H1 (cell line): ENCODE data around the gene NANOS3. TPM values are rescaled to one million over a fixed set of nuclear protein-coding genes. Genes with fewer than 3 reads are reported as not detected.

Source experiments
- BRCA1 ChIP-seq: IDR thresholded peaks from 2 replicates; pipeline ENCODE4 v1.6.1; 2012; ENCODE audit warnings: low read depth, low read length, improper control_type of control experiment
- HDAC2 ChIP-seq, 2 experiments: fragments of 300-600 bp in 1 of 2; sonication (generic) in 1 of 2; IDR thresholded peaks; 2 replicates each; pipeline ENCODE4 v1.6.1; 2011 to 2012; ENCODE audit warnings: low read depth in 2 of 2, low read length in 2 of 2, mild to moderate bottlenecking in 2 of 2, moderate library complexity in 2 of 2, borderline replicate concordance in 1 of 2, inconsistent platforms in 1 of 2
- POU5F1 ChIP-seq: IDR thresholded peaks from 2 replicates; pipeline ENCODE4 v1.6.1; 2011; ENCODE audit warnings: low read depth, mild to moderate bottlenecking, low read length, moderate library complexity
- RXRA ChIP-seq: IDR thresholded peaks from 2 replicates; pipeline ENCODE4 v1.6.1; 2011; ENCODE audit warnings: low read depth, mild to moderate bottlenecking, low read length, moderate library complexity; ENCODE audit not compliant: insufficient read depth
- polyA plus RNA-seq, 7 experiments: library from polyadenylated mRNA; depleted of rRNA in 3 of 7; stranded (reverse) in 5 of 7; unstranded in 2 of 7; fragments of >200 nt in 5 of 7; fragments of 200-250 nt in 2 of 7; gene quantifications; 1 replicate in 5 of 7; 2 replicates in 1 of 7; 4 replicates in 1 of 7; pipeline versions ENCODE4 v1.2.1 to v1.2.3, GENCODE V29; 2011 to 2013; ENCODE audit warnings: missing spikeins in 2 of 7, mixed read lengths in 2 of 7
- total RNA-seq: library from RNA; stranded (reverse); fragmentation: NEBNext Ultra II Directional; extraction: Animal tissue kit (Norgen Biotek cat#: 25700); gene quantifications from 2 replicates; pipeline ENCODE4 v1.2.1, GENCODE V29; 2021
- TF ChIP-seq, protein P1 (sequence below): fragments of 300-600 bp; sonication (generic); IDR thresholded peaks from 2 replicates; pipeline ENCODE4 v1.7.1; 2012; ENCODE audit warnings: low read length, moderate library complexity, mild to moderate bottlenecking, inconsistent platforms; ENCODE audit not compliant: insufficient replicate concordance
- TF ChIP-seq, protein P2 (sequence below): IDR thresholded peaks from 2 replicates; pipeline ENCODE4 v1.6.1; 2012; ENCODE audit warnings: inconsistent platforms
- TF ChIP-seq, protein P3 (sequence below), 3 experiments: IDR thresholded peaks; 1 replicate in 2 of 3; 2 replicates in 1 of 3; pipeline versions ENCODE4 v1.5.1 to v1.6.1; 2011; ENCODE audit warnings: low read length in 3 of 3, mild to moderate bottlenecking in 3 of 3, inconsistent platforms in 2 of 3, low read depth in 1 of 3, moderate library complexity in 1 of 3; ENCODE audit not compliant: insufficient read depth in 1 of 3; ENCODE audit errors: control extremely low read depth in 1 of 3

NANOS3 gene
- total and polyA plus RNA-seq, 2 of the 8 experiments (the other 6 are each of a cell fraction or from before 2014, with no cell fraction given) = 0.62 TPM; not detected in 1

DNA sequence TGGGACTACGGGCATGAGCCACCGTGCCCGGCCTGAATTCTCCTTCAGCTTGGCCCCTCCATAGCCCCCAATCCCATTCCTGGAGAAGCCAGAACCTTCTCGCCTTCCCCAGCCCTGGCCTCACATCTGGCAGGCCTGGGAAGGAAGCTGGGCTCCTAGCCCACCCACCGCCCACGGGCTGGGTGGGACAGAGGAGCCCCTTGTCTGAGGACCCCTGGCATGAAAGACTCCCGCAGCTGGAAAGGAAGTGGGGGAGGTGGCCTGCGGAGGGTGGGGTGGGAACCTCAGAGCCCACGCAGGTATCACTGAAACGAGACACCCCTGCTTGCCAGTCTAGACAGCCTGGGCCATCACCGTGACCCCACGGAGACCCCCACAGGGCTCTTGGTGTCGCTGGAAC lies 7.7 kb upstream of the NANOS3 start (continued):
- TF ChIP-seq, protein P1, sequence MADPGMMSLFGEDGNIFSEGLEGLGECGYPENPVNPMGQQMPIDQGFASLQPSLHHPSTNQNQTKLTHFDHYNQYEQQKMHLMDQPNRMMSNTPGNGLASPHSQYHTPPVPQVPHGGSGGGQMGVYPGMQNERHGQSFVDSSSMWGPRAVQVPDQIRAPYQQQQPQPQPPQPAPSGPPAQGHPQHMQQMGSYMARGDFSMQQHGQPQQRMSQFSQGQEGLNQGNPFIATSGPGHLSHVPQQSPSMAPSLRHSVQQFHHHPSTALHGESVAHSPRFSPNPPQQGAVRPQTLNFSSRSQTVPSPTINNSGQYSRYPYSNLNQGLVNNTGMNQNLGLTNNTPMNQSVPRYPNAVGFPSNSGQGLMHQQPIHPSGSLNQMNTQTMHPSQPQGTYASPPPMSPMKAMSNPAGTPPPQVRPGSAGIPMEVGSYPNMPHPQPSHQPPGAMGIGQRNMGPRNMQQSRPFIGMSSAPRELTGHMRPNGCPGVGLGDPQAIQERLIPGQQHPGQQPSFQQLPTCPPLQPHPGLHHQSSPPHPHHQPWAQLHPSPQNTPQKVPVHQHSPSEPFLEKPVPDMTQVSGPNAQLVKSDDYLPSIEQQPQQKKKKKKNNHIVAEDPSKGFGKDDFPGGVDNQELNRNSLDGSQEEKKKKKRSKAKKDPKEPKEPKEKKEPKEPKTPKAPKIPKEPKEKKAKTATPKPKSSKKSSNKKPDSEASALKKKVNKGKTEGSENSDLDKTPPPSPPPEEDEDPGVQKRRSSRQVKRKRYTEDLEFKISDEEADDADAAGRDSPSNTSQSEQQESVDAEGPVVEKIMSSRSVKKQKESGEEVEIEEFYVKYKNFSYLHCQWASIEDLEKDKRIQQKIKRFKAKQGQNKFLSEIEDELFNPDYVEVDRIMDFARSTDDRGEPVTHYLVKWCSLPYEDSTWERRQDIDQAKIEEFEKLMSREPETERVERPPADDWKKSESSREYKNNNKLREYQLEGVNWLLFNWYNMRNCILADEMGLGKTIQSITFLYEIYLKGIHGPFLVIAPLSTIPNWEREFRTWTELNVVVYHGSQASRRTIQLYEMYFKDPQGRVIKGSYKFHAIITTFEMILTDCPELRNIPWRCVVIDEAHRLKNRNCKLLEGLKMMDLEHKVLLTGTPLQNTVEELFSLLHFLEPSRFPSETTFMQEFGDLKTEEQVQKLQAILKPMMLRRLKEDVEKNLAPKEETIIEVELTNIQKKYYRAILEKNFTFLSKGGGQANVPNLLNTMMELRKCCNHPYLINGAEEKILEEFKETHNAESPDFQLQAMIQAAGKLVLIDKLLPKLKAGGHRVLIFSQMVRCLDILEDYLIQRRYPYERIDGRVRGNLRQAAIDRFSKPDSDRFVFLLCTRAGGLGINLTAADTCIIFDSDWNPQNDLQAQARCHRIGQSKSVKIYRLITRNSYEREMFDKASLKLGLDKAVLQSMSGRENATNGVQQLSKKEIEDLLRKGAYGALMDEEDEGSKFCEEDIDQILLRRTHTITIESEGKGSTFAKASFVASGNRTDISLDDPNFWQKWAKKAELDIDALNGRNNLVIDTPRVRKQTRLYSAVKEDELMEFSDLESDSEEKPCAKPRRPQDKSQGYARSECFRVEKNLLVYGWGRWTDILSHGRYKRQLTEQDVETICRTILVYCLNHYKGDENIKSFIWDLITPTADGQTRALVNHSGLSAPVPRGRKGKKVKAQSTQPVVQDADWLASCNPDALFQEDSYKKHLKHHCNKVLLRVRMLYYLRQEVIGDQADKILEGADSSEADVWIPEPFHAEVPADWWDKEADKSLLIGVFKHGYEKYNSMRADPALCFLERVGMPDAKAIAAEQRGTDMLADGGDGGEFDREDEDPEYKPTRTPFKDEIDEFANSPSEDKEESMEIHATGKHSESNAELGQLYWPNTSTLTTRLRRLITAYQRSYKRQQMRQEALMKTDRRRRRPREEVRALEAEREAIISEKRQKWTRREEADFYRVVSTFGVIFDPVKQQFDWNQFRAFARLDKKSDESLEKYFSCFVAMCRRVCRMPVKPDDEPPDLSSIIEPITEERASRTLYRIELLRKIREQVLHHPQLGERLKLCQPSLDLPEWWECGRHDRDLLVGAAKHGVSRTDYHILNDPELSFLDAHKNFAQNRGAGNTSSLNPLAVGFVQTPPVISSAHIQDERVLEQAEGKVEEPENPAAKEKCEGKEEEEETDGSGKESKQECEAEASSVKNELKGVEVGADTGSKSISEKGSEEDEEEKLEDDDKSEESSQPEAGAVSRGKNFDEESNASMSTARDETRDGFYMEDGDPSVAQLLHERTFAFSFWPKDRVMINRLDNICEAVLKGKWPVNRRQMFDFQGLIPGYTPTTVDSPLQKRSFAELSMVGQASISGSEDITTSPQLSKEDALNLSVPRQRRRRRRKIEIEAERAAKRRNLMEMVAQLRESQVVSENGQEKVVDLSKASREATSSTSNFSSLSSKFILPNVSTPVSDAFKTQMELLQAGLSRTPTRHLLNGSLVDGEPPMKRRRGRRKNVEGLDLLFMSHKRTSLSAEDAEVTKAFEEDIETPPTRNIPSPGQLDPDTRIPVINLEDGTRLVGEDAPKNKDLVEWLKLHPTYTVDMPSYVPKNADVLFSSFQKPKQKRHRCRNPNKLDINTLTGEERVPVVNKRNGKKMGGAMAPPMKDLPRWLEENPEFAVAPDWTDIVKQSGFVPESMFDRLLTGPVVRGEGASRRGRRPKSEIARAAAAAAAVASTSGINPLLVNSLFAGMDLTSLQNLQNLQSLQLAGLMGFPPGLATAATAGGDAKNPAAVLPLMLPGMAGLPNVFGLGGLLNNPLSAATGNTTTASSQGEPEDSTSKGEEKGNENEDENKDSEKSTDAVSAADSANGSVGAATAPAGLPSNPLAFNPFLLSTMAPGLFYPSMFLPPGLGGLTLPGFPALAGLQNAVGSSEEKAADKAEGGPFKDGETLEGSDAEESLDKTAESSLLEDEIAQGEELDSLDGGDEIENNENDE = no peak
- TF ChIP-seq HDAC2 (IDR thresholded peaks at IDR 0.05; ENCODE audit: borderline replicate concordance in 1 of 2, low read depth in 2 of 2, low read length in 2 of 2) (no peak), BRCA1 (no peak), RXRA (no peak), POU5F1 (no peak)
- TF ChIP-seq, protein P2, sequence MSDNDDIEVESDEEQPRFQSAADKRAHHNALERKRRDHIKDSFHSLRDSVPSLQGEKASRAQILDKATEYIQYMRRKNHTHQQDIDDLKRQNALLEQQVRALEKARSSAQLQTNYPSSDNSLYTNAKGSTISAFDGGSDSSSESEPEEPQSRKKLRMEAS = no peak
- TF ChIP-seq, protein P3, sequence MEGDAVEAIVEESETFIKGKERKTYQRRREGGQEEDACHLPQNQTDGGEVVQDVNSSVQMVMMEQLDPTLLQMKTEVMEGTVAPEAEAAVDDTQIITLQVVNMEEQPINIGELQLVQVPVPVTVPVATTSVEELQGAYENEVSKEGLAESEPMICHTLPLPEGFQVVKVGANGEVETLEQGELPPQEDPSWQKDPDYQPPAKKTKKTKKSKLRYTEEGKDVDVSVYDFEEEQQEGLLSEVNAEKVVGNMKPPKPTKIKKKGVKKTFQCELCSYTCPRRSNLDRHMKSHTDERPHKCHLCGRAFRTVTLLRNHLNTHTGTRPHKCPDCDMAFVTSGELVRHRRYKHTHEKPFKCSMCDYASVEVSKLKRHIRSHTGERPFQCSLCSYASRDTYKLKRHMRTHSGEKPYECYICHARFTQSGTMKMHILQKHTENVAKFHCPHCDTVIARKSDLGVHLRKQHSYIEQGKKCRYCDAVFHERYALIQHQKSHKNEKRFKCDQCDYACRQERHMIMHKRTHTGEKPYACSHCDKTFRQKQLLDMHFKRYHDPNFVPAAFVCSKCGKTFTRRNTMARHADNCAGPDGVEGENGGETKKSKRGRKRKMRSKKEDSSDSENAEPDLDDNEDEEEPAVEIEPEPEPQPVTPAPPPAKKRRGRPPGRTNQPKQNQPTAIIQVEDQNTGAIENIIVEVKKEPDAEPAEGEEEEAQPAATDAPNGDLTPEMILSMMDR (IDR thresholded peaks at IDR 0.05; ENCODE audit: control extremely low read depth in 1 of 3, insufficient read depth in 1 of 3, low read depth in 1 of 3, low read length in 3 of 3) = no peak
